Neural cell (in vitro differentiated cells): ENCODE measurements around the gene NOPCHAP1. TPM values are rescaled to one million over a fixed set of nuclear protein-coding genes. Genes with fewer than 3 reads are reported as not detected.

ENCODE experiments used
- H2AFZ ChIP-seq: fragments of 200-600, 300-800 bp; sonication (generic), shearing (Covaris generic); 2 replicates; pipeline ENCODE4 v1.6.0; 2014; ENCODE audit warnings: low read depth, mild to moderate bottlenecking, antibody characterized with exemption, low read length, moderate library complexity
- H3F3A ChIP-seq: fragments of 200-600 bp; shearing (Covaris generic); 2 replicates; pipeline ENCODE4 v1.6.1; 2016; ENCODE audit warnings: mild to moderate bottlenecking, moderate library complexity, mixed read lengths, antibody characterized with exemption, low read length; ENCODE audit not compliant: insufficient read depth, poor library complexity, severe bottlenecking
- H3K27ac ChIP-seq: fragments of 200-600, 300-800 bp; sonication (generic), shearing (Covaris generic); 2 replicates; pipeline ENCODE4 v1.5.1; 2014; ENCODE audit warnings: mild to moderate bottlenecking, low read length, moderate library complexity
- H3K27me3 ChIP-seq: fragments of 300-800, 200-600 bp; sonication (generic), shearing (Covaris generic); 2 replicates; pipeline ENCODE4 v1.6.0; 2014; ENCODE audit warnings: mild to moderate bottlenecking, low read depth, low read length, moderate library complexity; ENCODE audit not compliant: insufficient read depth
- H3K36me3 ChIP-seq: fragments of 300-800, 200-600 bp; sonication (generic), shearing (Covaris generic); 2 replicates; pipeline ENCODE4 v1.5.1; 2014; ENCODE audit warnings: mild to moderate bottlenecking, antibody characterized with exemption, low read length, moderate library complexity; ENCODE audit not compliant: insufficient read depth
- H3K4me2 ChIP-seq: fragments of 300-800, 200-600 bp; sonication (generic), shearing (Covaris generic); 2 replicates; pipeline ENCODE4 v1.6.0; 2014; ENCODE audit warnings: mild to moderate bottlenecking, low read length
- H3K4me3 ChIP-seq: fragments of 300-800, 200-600 bp; sonication (generic), shearing (Covaris generic); 2 replicates; pipeline ENCODE4 v1.5.1; 2014; ENCODE audit warnings: mild to moderate bottlenecking, low read length, moderate library complexity
- H3K79me2 ChIP-seq: fragments of 200-600 bp; shearing (Covaris generic); replicated peaks from 2 replicates; pipeline ENCODE4 v1.6.0; 2014; ENCODE audit warnings: mild to moderate bottlenecking, low read length, moderate library complexity; ENCODE audit not compliant: insufficient read depth
- H3K9ac ChIP-seq: fragments of 300-800, 200-600 bp; sonication (generic), shearing (Covaris generic); 2 replicates; pipeline ENCODE4 v1.6.1; 2016; ENCODE audit warnings: mild to moderate bottlenecking, low read length, mixed read lengths
- H3K9me2 ChIP-seq: fragments of 200-600 bp; shearing (Covaris generic); 2 replicates; pipeline ENCODE4 v1.6.1; 2016; ENCODE audit warnings: mild to moderate bottlenecking, low read length, mixed read lengths; ENCODE audit not compliant: insufficient read depth
- H3K9me3 ChIP-seq: fragments of 200-600, 300-800 bp; sonication (generic), shearing (Covaris generic); 2 replicates; pipeline ENCODE4 v1.6.1; 2016; ENCODE audit warnings: mild to moderate bottlenecking, mixed run types, low read length, moderate library complexity, mixed read lengths
- H4K20me1 ChIP-seq: fragments of 200-600 bp; shearing (Covaris generic); 2 replicates; pipeline ENCODE4 v1.6.1; 2016; ENCODE audit warnings: mild to moderate bottlenecking, mixed run types; ENCODE audit not compliant: insufficient read depth
- CTCF ChIP-seq: fragments of 450-650 bp; IDR thresholded peaks from 2 replicates; pipeline ENCODE4 v1.5.1; 2014; ENCODE audit warnings: antibody characterized with exemption, mild to moderate bottlenecking, moderate library complexity; ENCODE audit not compliant: poor library complexity, severe bottlenecking
- EP300 ChIP-seq: fragments of 450-650 bp; conservative IDR thresholded peaks from 2 replicates; pipeline ENCODE4 v1.6.1; 2014; ENCODE audit warnings: antibody characterized with exemption, mild to moderate bottlenecking, moderate library complexity; ENCODE audit not compliant: poor library complexity, severe bottlenecking
- EZH2 ChIP-seq: fragments of 200-600, 300-800 bp; shearing (Covaris generic), sonication (generic); IDR thresholded peaks from 2 replicates; pipeline ENCODE4 v1.6.1; 2014; ENCODE audit warnings: antibody characterized with exemption, low read length, borderline replicate concordance, mild to moderate bottlenecking; ENCODE audit not compliant: insufficient read depth, poor library complexity, severe bottlenecking
- MXI1 ChIP-seq: fragments of 450-650 bp; conservative IDR thresholded peaks from 2 replicates; pipeline ENCODE4 v1.6.1; 2014; ENCODE audit warnings: antibody characterized with exemption, mild to moderate bottlenecking; ENCODE audit not compliant: poor library complexity, severe bottlenecking
- POLR2AphosphoS5 ChIP-seq: IDR thresholded peaks from 2 replicates; pipeline ENCODE4 v1.6.1; 2012
- RAD21 ChIP-seq: fragments of 450-650 bp; conservative IDR thresholded peaks from 2 replicates; pipeline ENCODE4 v1.6.1; 2014; ENCODE audit warnings: antibody characterized with exemption, mild to moderate bottlenecking, moderate library complexity
- SMC3 ChIP-seq: fragments of 450-650 bp; conservative IDR thresholded peaks from 2 replicates; pipeline ENCODE4 v1.6.1; 2014; ENCODE audit warnings: antibody characterized with exemption, mild to moderate bottlenecking, moderate library complexity; ENCODE audit not compliant: poor library complexity
- TAF1 ChIP-seq: IDR thresholded peaks from 2 replicates; pipeline ENCODE4 v1.6.1; 2012; ENCODE audit warnings: low read depth
- polyA plus RNA-seq: library from polyadenylated mRNA; depleted of rRNA; stranded (reverse); fragments of >200 nt; gene quantifications from 2 replicates; pipeline ENCODE4 v1.2.3, GENCODE V29; 2014
- TF ChIP-seq, protein P1 (sequence below): IDR thresholded peaks from 2 replicates; pipeline ENCODE4 v1.6.1; 2012; ENCODE audit warnings: borderline replicate concordance

The NOPCHAP1 gene
- polyA plus RNA-seq, 1 donor from 2014 or later: 12.0 TPM

DNA sequence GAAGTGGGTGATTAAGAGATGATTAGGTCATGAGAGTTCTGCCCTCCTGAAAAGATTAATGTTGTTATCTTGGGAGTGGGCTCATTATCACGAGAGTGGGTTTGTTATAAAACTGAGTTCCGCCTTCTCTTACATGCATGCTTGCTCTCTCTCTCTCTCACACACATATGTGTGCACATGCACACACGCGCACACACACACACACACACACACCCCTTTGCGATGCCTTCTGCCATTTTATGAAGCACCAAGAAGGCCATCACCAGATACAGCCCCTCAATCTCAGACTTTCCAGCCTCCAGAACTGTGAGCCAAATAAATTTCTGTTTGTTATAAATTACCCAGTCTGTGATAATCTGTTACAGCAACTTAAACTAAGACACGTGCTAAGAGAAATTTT is 22.4 kb upstream of the NOPCHAP1 start:
- Histone ChIP-seq H3K36me3 (no peaks in the 10 kb centered on the region), H3K79me2 (no peaks in the 10 kb centered on the region), H3K9ac (peak overlapping the region; percentile 36), H3K9me3 (no peaks in the 10 kb centered on the region), H3K9me2 (no peaks in the 10 kb centered on the region), H3K27ac (peak overlapping the region; percentile 78), H3K27me3 (no peaks in the 10 kb centered on the region), H3F3A (no peaks in the 10 kb centered on the region), H4K20me1 (no peaks in the 10 kb centered on the region), H3K4me2 (peak overlapping the region; percentile 33), H2AFZ (no peak overlapping the region), H3K4me3 (peak overlapping the region; percentile 44)
- no peak for TF ChIP-seq EP300

DNA sequence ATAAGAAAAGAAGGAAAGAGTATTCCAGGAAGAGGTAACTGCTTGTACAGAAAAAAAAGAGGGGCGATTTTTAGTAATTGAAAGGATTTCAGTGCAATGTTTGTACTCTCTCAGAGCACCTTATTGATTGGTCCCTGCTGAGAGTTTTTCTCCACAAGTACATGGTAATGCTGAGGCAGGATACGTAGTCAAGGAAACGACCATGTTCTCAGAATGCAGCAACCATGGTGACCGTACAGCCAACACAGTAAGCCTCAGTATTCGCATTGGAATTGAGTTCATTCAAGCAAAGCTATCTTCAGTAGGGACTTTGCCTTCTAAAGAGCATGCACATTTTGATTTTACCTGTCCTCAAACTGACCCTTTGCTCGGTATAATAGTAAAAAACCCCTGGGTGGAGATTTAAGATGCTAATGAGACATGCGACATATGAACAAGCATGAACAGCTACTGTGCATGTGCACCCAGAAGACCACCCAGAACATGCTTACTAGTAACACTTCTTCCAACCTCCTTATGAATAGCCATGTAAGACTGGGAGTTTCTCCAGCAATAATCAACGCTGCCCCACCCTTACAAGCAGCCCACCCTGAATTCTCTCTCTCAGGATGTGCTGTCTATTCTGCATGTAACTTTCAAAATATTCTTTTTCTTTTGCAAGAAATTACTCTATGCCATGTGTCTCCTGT is 21.8 kb upstream of the NOPCHAP1 start:
- Histone ChIP-seq H3K9me3 (no peaks in the 10 kb centered on the region), H3K79me2 (no peaks in the 10 kb centered on the region), H3K4me2 (peak overlapping the region; percentile 33), H3K9me2 (no peaks in the 10 kb centered on the region), H3F3A (no peaks in the 10 kb centered on the region), H3K27me3 (no peaks in the 10 kb centered on the region), H3K36me3 (no peaks in the 10 kb centered on the region), H3K4me3 (peak overlapping the region; percentile 44), H2AFZ (no peak overlapping the region), H3K9ac (peak overlapping the region; percentile 36), H4K20me1 (no peaks in the 10 kb centered on the region), H3K27ac (peak overlapping the region; percentile 78)
- TF ChIP-seq SMC3 (peak; percentile 19), CTCF (no peak), TAF1 (no peak), MXI1 (peak; percentile 25), EP300 (peak; percentile 76), POLR2AphosphoS5 (peak; percentile 30), RAD21 (no peak), EZH2 (no peak)
- TF ChIP-seq, protein P1, sequence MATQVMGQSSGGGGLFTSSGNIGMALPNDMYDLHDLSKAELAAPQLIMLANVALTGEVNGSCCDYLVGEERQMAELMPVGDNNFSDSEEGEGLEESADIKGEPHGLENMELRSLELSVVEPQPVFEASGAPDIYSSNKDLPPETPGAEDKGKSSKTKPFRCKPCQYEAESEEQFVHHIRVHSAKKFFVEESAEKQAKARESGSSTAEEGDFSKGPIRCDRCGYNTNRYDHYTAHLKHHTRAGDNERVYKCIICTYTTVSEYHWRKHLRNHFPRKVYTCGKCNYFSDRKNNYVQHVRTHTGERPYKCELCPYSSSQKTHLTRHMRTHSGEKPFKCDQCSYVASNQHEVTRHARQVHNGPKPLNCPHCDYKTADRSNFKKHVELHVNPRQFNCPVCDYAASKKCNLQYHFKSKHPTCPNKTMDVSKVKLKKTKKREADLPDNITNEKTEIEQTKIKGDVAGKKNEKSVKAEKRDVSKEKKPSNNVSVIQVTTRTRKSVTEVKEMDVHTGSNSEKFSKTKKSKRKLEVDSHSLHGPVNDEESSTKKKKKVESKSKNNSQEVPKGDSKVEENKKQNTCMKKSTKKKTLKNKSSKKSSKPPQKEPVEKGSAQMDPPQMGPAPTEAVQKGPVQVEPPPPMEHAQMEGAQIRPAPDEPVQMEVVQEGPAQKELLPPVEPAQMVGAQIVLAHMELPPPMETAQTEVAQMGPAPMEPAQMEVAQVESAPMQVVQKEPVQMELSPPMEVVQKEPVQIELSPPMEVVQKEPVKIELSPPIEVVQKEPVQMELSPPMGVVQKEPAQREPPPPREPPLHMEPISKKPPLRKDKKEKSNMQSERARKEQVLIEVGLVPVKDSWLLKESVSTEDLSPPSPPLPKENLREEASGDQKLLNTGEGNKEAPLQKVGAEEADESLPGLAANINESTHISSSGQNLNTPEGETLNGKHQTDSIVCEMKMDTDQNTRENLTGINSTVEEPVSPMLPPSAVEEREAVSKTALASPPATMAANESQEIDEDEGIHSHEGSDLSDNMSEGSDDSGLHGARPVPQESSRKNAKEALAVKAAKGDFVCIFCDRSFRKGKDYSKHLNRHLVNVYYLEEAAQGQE: no peak
